ENCODE data around the gene SLC9A4.
A peak's percentile ranks its signal among the peaks of the same experiment; 100 is the strongest.

The SLC9A4 gene

GRCh38 chr2:102473020-102473419 is at the start of gene SLC9A4:
Gene SLC9A4 (plus strand): TSS chr2:102473226. CDS start chr2:102473760, 534 bp downstream.
- DNase-seq, result peak; percentile 3

GRCh38 chr2:102423368-102423767 is 49.7 kb upstream of the SLC9A4 start:
- no peak for DNase-seq

- DNase-seq, result no peak
Measured at GRCh38 chr2:102424754-102425153, 48.3 kb upstream of the SLC9A4 start.

- DNase-seq, result no peak
Measured at GRCh38 chr2:102425441-102426132, 47.4 kb upstream of the SLC9A4 start.

GRCh38 chr2:102427249-102427648 is 45.8 kb upstream of the SLC9A4 start:
- no peak for DNase-seq

GRCh38 chr2:102428573-102428972 is 44.5 kb upstream of the SLC9A4 start:
- no peak for DNase-seq

- DNase-seq, result no peak
Measured at GRCh38 chr2:102432386-102432785, 40.6 kb upstream of the SLC9A4 start.

GRCh38 chr2:102433973-102434654 is 38.9 kb upstream of the SLC9A4 start:
- DNase-seq, result no peak

- DNase-seq, result no peak
Measured at GRCh38 chr2:102434655-102435381, 38.2 kb upstream of the SLC9A4 start.

- no peak for DNase-seq
Measured at GRCh38 chr2:102435741-102436140, 37.3 kb upstream of the SLC9A4 start.

- no peak for DNase-seq
Measured at GRCh38 chr2:102436323-102436722, 36.7 kb upstream of the SLC9A4 start.

GRCh38 chr2:102437122-102437521 is 35.9 kb upstream of the SLC9A4 start:
- no peak for DNase-seq

GRCh38 chr2:102438111-102438510 is 34.9 kb upstream of the SLC9A4 start:
- no peak for DNase-seq

GRCh38 chr2:102438578-102438977 is 34.4 kb upstream of the SLC9A4 start:
- DNase-seq, result no peak

- no peak for DNase-seq
Measured at GRCh38 chr2:102439065-102439695, 33.8 kb upstream of the SLC9A4 start.

GRCh38 chr2:102442967-102443828 is 29.8 kb upstream of the SLC9A4 start:
- no peak for DNase-seq

- no peak for DNase-seq
Measured at GRCh38 chr2:102444233-102444632, 28.8 kb upstream of the SLC9A4 start.

GRCh38 chr2:102446936-102447335 is 26.1 kb upstream of the SLC9A4 start:
- no peak for DNase-seq

GRCh38 chr2:102449370-102449974 is 23.6 kb upstream of the SLC9A4 start:
- DNase-seq, result no peak

- DNase-seq, result no peak
Measured at GRCh38 chr2:102451968-102452367, 21.1 kb upstream of the SLC9A4 start.

GRCh38 chr2:102453501-102453900 is 19.5 kb upstream of the SLC9A4 start:
- no peak for DNase-seq

GRCh38 chr2:102455061-102455670 is 17.9 kb upstream of the SLC9A4 start:
- DNase-seq, result no peak
